GM12878 (cell line): Measurements from ENCODE around the gene TRIM3. TPM values are rescaled to one million over a fixed set of nuclear protein-coding genes. Genes with fewer than 3 reads are reported as not detected.

ENCODE experiments used
- ATAC-seq: fragments of 200-7000 bp; cut with Tn5 transposase; 3 replicates; pipeline ENCODE4 v1.9.1; 2020; ENCODE audit warnings: mild to moderate bottlenecking, moderate library complexity
- BruUV-seq: library from RNA; stranded (reverse); fragments of 400-500 nt; replicated peaks from 2 replicates; lab custom pipeline; 2021; lab: Mats Ljungman, UMichigan
- CTCF ChIA-PET: fragments of 300-600 bp; sonication (Branson Sonifier 250); formaldehyde crosslinking; extraction: SDS; loops from one replicate; lab custom pipeline; 2021; ENCODE audit warnings: inconsistent platforms; lab: Yijun Ruan, JAX
- POLR2A ChIA-PET: fragments of 350-600 bp; formaldehyde crosslinking; extraction: SDS; loops from one replicate; lab custom pipeline; 2021; ENCODE audit warnings: inconsistent platforms; lab: Charles Lee
- RAD21 ChIA-PET: fragments of 300-600 bp; sonication (Branson Sonifier 250); formaldehyde crosslinking; loops from one replicate; lab custom pipeline; 2023; ENCODE audit warnings: antibody characterized with exemption; ENCODE audit not compliant: unreplicated experiment; lab: Charles Lee
- SMC1A ChIA-PET: fragments of 300-600 bp; sonication (Branson Sonifier 250); formaldehyde crosslinking; loops from one replicate; lab custom pipeline; 2023; ENCODE audit not compliant: unreplicated experiment, uncharacterized antibody; lab: Charles Lee
- DNase-seq: peaks from one replicate; pipeline ENCODE4 v3.0.0-alpha.2; 2011; ENCODE audit warnings: low read depth, low spot score
- FAIRE-seq: peaks from 3 replicates; lab custom pipeline; 2011; peaks lifted over from hg19 to GRCh38; lab: Jason Lieb, UNC
- H2AFZ ChIP-seq: 2 replicates; pipeline ENCODE4 v1.6.0; 2011; ENCODE audit warnings: low read depth, low read length, control low read depth; ENCODE audit not compliant: control insufficient read depth
- H3K27ac ChIP-seq: 2 replicates; pipeline ENCODE4 v1.5.1; 2011; ENCODE audit warnings: control low read depth; ENCODE audit not compliant: control insufficient read depth, insufficient read depth
- H3K27me3 ChIP-seq, 2 experiments: replicated peaks in 1 of 2; 2 replicates each; pipeline versions ENCODE4 v1.6.0 to v1.6.1; 2011; ENCODE audit warnings: low read length in 1 of 2; ENCODE audit not compliant: control insufficient read depth in 2 of 2, insufficient read depth in 2 of 2
- H3K36me3 ChIP-seq, 2 experiments: 2 replicates each; pipeline ENCODE4 v1.5.1; 2011; ENCODE audit warnings: low read length in 1 of 2; ENCODE audit not compliant: control insufficient read depth in 2 of 2, insufficient read depth in 2 of 2
- H3K4me1 ChIP-seq: 2 replicates; pipeline ENCODE4 v1.6.1; 2011; ENCODE audit warnings: mild to moderate bottlenecking, low read length, moderate library complexity, mixed read lengths; ENCODE audit not compliant: control insufficient read depth, insufficient read depth
- H3K4me2 ChIP-seq: 2 replicates; pipeline ENCODE4 v1.6.0; 2011; ENCODE audit warnings: control low read depth; ENCODE audit not compliant: control insufficient read depth, insufficient read depth
- H3K4me3 ChIP-seq: fragments of 200-600 bp; sonication (generic); 2 replicates; pipeline ENCODE4 v1.5.1; 2016
- H3K79me2 ChIP-seq: 2 replicates; pipeline ENCODE4 v1.6.0; 2011; ENCODE audit warnings: low read length; ENCODE audit not compliant: control insufficient read depth, insufficient read depth
- H3K9ac ChIP-seq: 2 replicates; pipeline ENCODE4 v1.8.0; 2011; ENCODE audit warnings: low read length, control low read depth, mixed read lengths; ENCODE audit not compliant: control insufficient read depth, insufficient read depth
- H3K9me3 ChIP-seq: replicated peaks from 3 replicates; pipeline ENCODE4 v1.5.1; 2011; ENCODE audit warnings: mild to moderate bottlenecking, low read length; ENCODE audit not compliant: control insufficient read depth, insufficient read depth
- H4K20me1 ChIP-seq: 2 replicates; pipeline ENCODE4 v1.6.0; 2011; ENCODE audit not compliant: control insufficient read depth, insufficient read depth
- ATF7 ChIP-seq: fragments of 450-650 bp; IDR thresholded peaks from 2 replicates; pipeline ENCODE4 v1.6.1; 2016; ENCODE audit warnings: low read depth, mild to moderate bottlenecking
- BCL11A ChIP-seq: IDR thresholded peaks from 2 replicates; pipeline ENCODE4 v1.6.1; 2011; ENCODE audit warnings: low read depth, low read length
- BCL3 ChIP-seq: IDR thresholded peaks from 2 replicates; pipeline ENCODE4 v1.6.1; 2011; ENCODE audit warnings: borderline replicate concordance, low read depth, mild to moderate bottlenecking, moderate library complexity, low read length; ENCODE audit not compliant: insufficient read depth, poor library complexity, severe bottlenecking
- BHLHE40 ChIP-seq, 2 experiments: fragments of 450-650 bp in 1 of 2; IDR thresholded peaks; 2 replicates each; pipeline ENCODE4 v1.6.1; 2011 to 2017; ENCODE audit warnings: low read depth in 2 of 2, borderline replicate concordance in 1 of 2, improper control_type of control experiment in 1 of 2, low read length in 1 of 2, mild to moderate bottlenecking in 1 of 2
- EED ChIP-seq: sonication (generic); IDR thresholded peaks from 2 replicates; pipeline ENCODE4 v1.6.1; 2016; ENCODE audit warnings: antibody characterized with exemption, low read depth
- GATAD2B ChIP-seq: fragments of 450-650 bp; conservative IDR thresholded peaks from 2 replicates; pipeline ENCODE4 v1.6.1; 2017; ENCODE audit warnings: low read depth, mild to moderate bottlenecking, moderate library complexity
- IKZF1 ChIP-seq: fragments of 450-650 bp; conservative IDR thresholded peaks from 2 replicates; pipeline ENCODE4 v1.6.1; 2017; ENCODE audit warnings: antibody characterized with exemption, mild to moderate bottlenecking
- IKZF2 ChIP-seq, 2 experiments: fragments of 450-650 bp; IDR thresholded peaks; 2 replicates each; pipeline ENCODE4 v1.6.1; 2017; ENCODE audit warnings: mild to moderate bottlenecking in 2 of 2, moderate library complexity in 2 of 2
- MTA2 ChIP-seq: fragments of 450-650 bp; IDR thresholded peaks from 2 replicates; pipeline ENCODE4 v1.6.1; 2016; ENCODE audit warnings: low read depth, mild to moderate bottlenecking, moderate library complexity
- POLR2A ChIP-seq: IDR thresholded peaks from 2 replicates; pipeline ENCODE4 v1.6.1; 2011; ENCODE audit warnings: low read depth, mild to moderate bottlenecking, low read length
- RELB ChIP-seq: fragments of 450-650 bp; IDR thresholded peaks from 2 replicates; pipeline ENCODE4 v1.6.1; 2017; ENCODE audit warnings: low read depth, mild to moderate bottlenecking, moderate library complexity
- RUNX3 ChIP-seq: IDR thresholded peaks from 2 replicates; pipeline ENCODE4 v1.6.1; 2012; ENCODE audit warnings: low read length, inconsistent platforms
- TCF7 ChIP-seq: IDR thresholded peaks from 2 replicates; pipeline ENCODE4 v1.6.1; 2014; ENCODE audit warnings: antibody characterized with exemption, borderline replicate concordance
- YY1 ChIP-seq: IDR thresholded peaks from 2 replicates; pipeline ENCODE4 v1.6.1; 2011; ENCODE audit warnings: low read depth, mild to moderate bottlenecking, low read length
- WGBS: methylation state at CpG from one replicate; pipeline ENCODE4 v1.1.6; 2016; ENCODE audit warnings: low lambda C conversion rate; ENCODE audit not compliant: insufficient replicate concordance, insufficient coverage; ENCODE audit errors: missing lambda C conversion rate; 5-methylcytosine and 5-hydroxymethylcytosine counted together
- in situ Hi-C: fragments of 300-500 bp; cut with MboI; formaldehyde crosslinking; loops from 9 replicates; pipeline ENCODE4 v1.14.3; 2018; ENCODE audit warnings: mixed read lengths
- intact Hi-C: fragments of 100-400 bp; cut with micrococcal nuclease; formaldehyde crosslinking; loops from one replicate; pipeline ENCODE4 v1.14.2; 2022; ENCODE audit not compliant: unreplicated experiment
- polyA plus RNA-seq, 11 experiments: library from polyadenylated mRNA; depleted of rRNA in 4 of 11; unstranded in 6 of 11; stranded (reverse) in 5 of 11; fragments of >200 nt; fragmentation: Nextera tagmentation in 4 of 11; fragmentation: Illumina TruSeq in 1 of 11; extraction: Ambion mirVana in 4 of 11; extraction: Trizol in 1 of 11; gene quantifications; 1 replicate in 1 of 11; 2 replicates in 10 of 11; pipeline versions ENCODE4 v1.2.1 to v1.2.3, GENCODE V29; 2011 to 2016; ENCODE audit warnings: inconsistent platforms in 2 of 11, missing spikeins in 2 of 11, low read depth in 1 of 11
- total RNA-seq, 4 experiments: library from RNA; depleted of rRNA in 3 of 4; stranded (reverse); fragments of >200 nt in 3 of 4; fragmentation: Illumina TruSeq in 1 of 4; extraction: Trizol in 1 of 4; gene quantifications; 2 replicates each; pipeline versions ENCODE4 v1.2.1 to v1.2.3, GENCODE V29; 2013 to 2021

TRIM3 gene
- total and polyA plus RNA-seq, 10 of the 15 experiments (the other 5 are each of a cell fraction or from before 2014, with no cell fraction given), result 0.34 to 11.8 (median 4.8) TPM

- Histone ChIP-seq H3K9me3 (no peaks in the 10 kb centered on the region), H4K20me1 (no peaks in the 10 kb centered on the region), H3K4me3 (no peak overlapping the region), H3K27me3 (no peaks in the 10 kb centered on the region), H3K79me2 (no peaks in the 10 kb centered on the region; the same call in 1 of the 2 replicates), H3K36me3 (peaks cover 0 to 19% of the 10 kb centered on the region in 2 experiments; a peak in 2 of 4 replicates), H3K4me2 (no peak overlapping the region), H3K27ac (no peak overlapping the region), H2AFZ (no peak overlapping the region), H3K9ac (no peak overlapping the region), H3K4me1 (peaks cover 5% of the 10 kb centered on the region; the same call in 1 of the 2 replicates)
- in situ Hi-C loops (no loop called here), intact Hi-C loops (loop anchor here (10.0 kb wide), 2 partner anchors 254 to 1036 kb away; partner anchors contain the start of genes CNGA4 and FHIP1B)
- ChIA-PET POLR2A (interaction anchor here (1.7 kb wide), 1 partner anchor 13 kb away, joined by 4 read pairs; no protein-coding TSS in a partner anchor), RAD21 (interaction anchor here (1.6 kb wide), 1 partner anchor 110 kb away, joined by 3 read pairs; no protein-coding TSS in a partner anchor), SMC1A (interaction anchor here (1.4 to 3.1 kb wide), 4 partner anchors 12 to 110 kb away, joined by 4 to 12 read pairs (median 4); no protein-coding TSS in a partner anchor), CTCF (interaction anchor here (1.8 to 10.7 kb wide), 3 partner anchors 17 to 110 kb away, joined by 5 to 119 read pairs (median 6); no protein-coding TSS in a partner anchor)
- TF ChIP-seq POLR2A (0 out of 2 replicates have a peak, but pooled peaks have one; percentile 16), ATF7 (no peak), EED (no peak)
- BruUV-seq, result no TSS peak
- ATAC-seq (no peak), DNase-seq (no peak), FAIRE-seq (no peak)
- 96% methylated on average over 3 of the region's 3 CpGs for WGBS
Observed at GRCh38 chr11:6488821-6489220, 15.1 kb upstream of the TRIM3 start.

- H3K79me2 ChIP-seq, result peaks cover 3% of the 10 kb centered on the region
- H4K20me1 ChIP-seq, result no peaks in the 10 kb centered on the region
- DNase-seq, result peak; percentile 16
- no peaks in the 10 kb centered on the region for H3K9me3 ChIP-seq
- ChIA-PET POLR2A (interaction anchor here (0.8 to 1.7 kb wide), 3 partner anchors 13 to 100 kb away, joined by 3 to 4 read pairs (median 4); partner anchors contain the start of gene SMPD1), CTCF (interaction anchor here (1.0 to 10.7 kb wide), 6 partner anchors 17 to 133 kb away, joined by 3 to 119 read pairs (median 8); no protein-coding TSS in a partner anchor), RAD21 (interaction anchor here (0.8 to 3.4 kb wide), 4 partner anchors 45 to 195 kb away, joined by 3 to 14 read pairs (median 4); partner anchors contain the start of gene MRPL17), SMC1A (interaction anchor here (1.0 to 3.1 kb wide), 7 partner anchors 7 to 110 kb away, joined by 4 to 12 read pairs (median 4); no protein-coding TSS in a partner anchor)
- intact Hi-C loops, result loop anchor here (10.0 kb wide), 2 partner anchors 254 to 1036 kb away; partner anchors contain the start of genes CNGA4 and FHIP1B
- peak; percentile 71 for ATAC-seq
- no TSS peak for BruUV-seq
- no peak overlapping the region for H3K27ac ChIP-seq
- no peak overlapping the region for H3K4me2 ChIP-seq
- in situ Hi-C loops, result no loop called here
- no peak overlapping the region for H2AFZ ChIP-seq
- 61% methylated on average over 6 of the region's 6 CpGs for WGBS
- peaks cover 0 to 18% of the 10 kb centered on the region in 2 experiments; a peak in 2 of 4 replicates for H3K36me3 ChIP-seq
- no peak for FAIRE-seq
- peaks cover 5% of the 10 kb centered on the region; the same call in 1 of the 2 replicates for H3K4me1 ChIP-seq
- no peak overlapping the region for H3K4me3 ChIP-seq
- H3K27me3 ChIP-seq, result no peaks in the 10 kb centered on the region
- H3K9ac ChIP-seq, result no peak overlapping the region
- TF ChIP-seq YY1 (peak; percentile 54; the same call in 1 of the 2 replicates), BCL3 (no peak), IKZF1 (peak; percentile 47), TCF7 (0 out of 2 replicates have a peak, but pooled peaks have one; percentile 22), MTA2 (peak; percentile 55; the same call in 1 of the 2 replicates), GATAD2B (no peak), IKZF2 (IDR thresholded peaks at IDR 0.05) (peak; percentile 30 to 34; a peak in 2 of 4 replicates), RUNX3 (peak; percentile 68), RELB (peak; percentile 42; the same call in 1 of the 2 replicates), BCL11A (no peak), BHLHE40 (IDR thresholded peaks at IDR 0.05; ENCODE audit: borderline replicate concordance in 1 of 2, low read depth in 2 of 2, low read length in 1 of 2) (peak; percentile 78 to 89; a peak in 3 of 4 replicates)
Observed at GRCh38 chr11:6488342-6488741, 14.6 kb upstream of the TRIM3 start.
